Neural crest cell (in vitro differentiated cells): Measurements from ENCODE around the gene RIPOR1. TPM values are rescaled to one million over a fixed set of nuclear protein-coding genes. Genes with fewer than 3 reads are reported as not detected.
A peak's percentile ranks its signal among the peaks of the same experiment; 100 is the strongest.

Source experiments
- DNase-seq: peaks from one replicate; pipeline ENCODE4 v3.0.0; 2021; ENCODE audit warnings: low read depth, mixed read lengths, low spot score
- H3K27ac Mint-ChIP-seq: one replicate; pipeline ENCODE4 v1.8.0; 2021; ENCODE audit warnings: mild to moderate bottlenecking, mixed read lengths; ENCODE audit not compliant: unreplicated experiment
- H3K27me3 Mint-ChIP-seq: 2 replicates; pipeline ENCODE4 v1.8.0; 2021; ENCODE audit warnings: low read depth, mild to moderate bottlenecking, mixed read lengths
- H3K36me3 Mint-ChIP-seq: 2 replicates; pipeline ENCODE4 v1.8.0; 2021; ENCODE audit warnings: low read depth, mild to moderate bottlenecking, mixed read lengths
- H3K4me1 Mint-ChIP-seq: 2 replicates; pipeline ENCODE4 v1.8.0; 2021; ENCODE audit warnings: mixed read lengths
- H3K4me3 Mint-ChIP-seq: one replicate; pipeline ENCODE4 v1.8.0; 2021; ENCODE audit warnings: mild to moderate bottlenecking, mixed read lengths
- H3K9me3 Mint-ChIP-seq: 2 replicates; pipeline ENCODE4 v1.8.0; 2021; ENCODE audit warnings: mixed read lengths
- CTCF ChIP-seq: fragments of 200-600 bp; sonication (generic); conservative IDR thresholded peaks from 2 replicates; pipeline ENCODE4 v1.5.0; 2021; ENCODE audit warnings: antibody characterized with exemption, mild to moderate bottlenecking
- total RNA-seq: library from RNA; stranded (reverse); gene quantifications from 2 replicates; pipeline ENCODE4 v1.2.1, GENCODE V29; 2021

Gene RIPOR1
- total RNA-seq, 1 donor from 2014 or later = 60.6 TPM

- H3K4me3 Mint-ChIP-seq = peak overlapping the region; percentile 94
- H3K9me3 Mint-ChIP-seq = no peaks in the 10 kb centered on the region
- peak overlapping the region; percentile 84 for H3K27ac Mint-ChIP-seq
- DNase-seq = peak; percentile 83
- TF ChIP-seq CTCF = no peak
- H3K4me1 Mint-ChIP-seq = peaks cover 30% of the 10 kb centered on the region
- no peaks in the 10 kb centered on the region for H3K27me3 Mint-ChIP-seq
- H3K36me3 Mint-ChIP-seq = no peaks in the 10 kb centered on the region
Observed at GRCh38 chr16:67561824-67562525, 33.3 kb downstream of the RIPOR1 start.

DNA sequence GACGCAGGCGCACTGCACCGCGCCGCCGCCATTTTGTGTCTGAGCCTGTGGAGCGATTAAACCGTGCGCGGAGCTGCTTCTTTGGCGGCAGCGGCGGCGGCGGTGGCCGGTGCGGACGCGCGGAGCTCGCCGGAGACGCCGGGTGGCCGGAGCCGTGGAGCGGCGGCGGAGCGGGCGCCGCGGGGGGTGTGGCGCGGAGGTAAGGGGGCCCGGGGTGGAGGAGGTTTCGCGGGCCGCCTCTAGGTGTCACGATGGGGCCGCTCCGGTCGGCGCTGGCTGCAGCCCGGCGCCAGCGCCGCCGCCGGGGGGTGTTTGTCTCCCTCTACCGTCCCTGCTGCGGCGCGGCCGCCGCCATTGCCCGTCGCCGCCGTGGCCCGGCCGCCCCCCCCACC is 33.9 kb downstream of the RIPOR1 start, which contains the start of gene CTCF:
Gene CTCF, plus strand, starts transcription at position 1 of the 392 bp plus-strand sequence. CDS start 48,307 bp downstream, outside the sequence.
- Mint-ChIP-seq H3K36me3 (no peaks in the 10 kb centered on the region), H3K4me3 (peak within 1 kb of the TSS; percentile 96)
- DNase-seq = no peak

DNA sequence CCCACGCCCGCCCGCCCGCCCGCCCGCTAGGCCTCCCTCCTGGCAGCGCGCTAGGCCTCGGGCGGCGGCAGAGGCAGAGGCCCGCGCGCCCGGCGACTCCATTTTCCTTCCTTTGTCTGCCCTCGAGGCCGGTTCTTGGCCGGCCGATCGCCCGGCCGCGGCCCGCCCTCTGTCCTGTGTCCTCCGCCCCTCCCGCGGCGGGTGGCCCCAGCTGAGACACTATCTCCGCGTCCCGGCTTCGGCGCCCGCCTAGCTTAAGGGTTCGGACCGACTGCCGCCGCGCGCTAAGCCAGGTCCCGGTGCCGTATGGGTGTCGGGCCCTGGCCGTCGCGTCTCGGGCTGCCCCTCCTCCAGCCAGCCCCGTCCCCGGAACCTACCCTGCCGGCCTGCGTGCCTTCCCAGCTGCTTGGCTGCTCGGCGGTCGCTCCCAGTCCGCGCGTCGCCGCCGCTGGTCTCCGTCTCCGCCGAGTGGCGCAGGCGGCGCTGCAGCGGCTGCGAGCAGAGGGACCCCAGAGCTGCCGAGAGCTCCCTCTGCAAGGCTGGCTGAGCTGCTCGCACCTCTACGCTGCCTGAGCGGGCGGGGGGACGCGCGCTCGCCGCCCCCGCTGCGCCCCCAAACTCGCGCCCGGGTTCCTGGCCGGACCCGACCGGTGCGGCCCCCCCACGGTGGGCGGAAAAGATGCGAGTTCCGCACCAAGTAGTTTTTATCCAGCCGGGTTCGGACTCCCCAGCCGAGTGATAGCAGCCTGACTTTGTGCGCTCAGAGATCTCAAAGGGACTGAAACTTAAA is 34.5 kb downstream of the RIPOR1 start:
- no peak for TF ChIP-seq CTCF
- Mint-ChIP-seq H3K9me3 (no peaks in the 10 kb centered on the region), H3K4me3 (peak overlapping the region; percentile 96), H3K36me3 (no peaks in the 10 kb centered on the region), H3K27ac (peak overlapping the region; percentile 98), H3K4me1 (peaks cover 33% of the 10 kb centered on the region), H3K27me3 (no peaks in the 10 kb centered on the region)
- peak; percentile 55 for DNase-seq

More for the DNA sequence above, 33.9 kb downstream of the RIPOR1 start, which contains the start of gene CTCF:
- TF ChIP-seq CTCF = peak; percentile 64
- Mint-ChIP-seq H3K9me3 (no peaks in the 10 kb centered on the region), H3K27ac (peak within 1 kb of the TSS; percentile 97), H3K27me3 (no peaks in the 10 kb centered on the region), H3K4me1 (peaks cover 33% of the 10 kb centered on the region)

DNA sequence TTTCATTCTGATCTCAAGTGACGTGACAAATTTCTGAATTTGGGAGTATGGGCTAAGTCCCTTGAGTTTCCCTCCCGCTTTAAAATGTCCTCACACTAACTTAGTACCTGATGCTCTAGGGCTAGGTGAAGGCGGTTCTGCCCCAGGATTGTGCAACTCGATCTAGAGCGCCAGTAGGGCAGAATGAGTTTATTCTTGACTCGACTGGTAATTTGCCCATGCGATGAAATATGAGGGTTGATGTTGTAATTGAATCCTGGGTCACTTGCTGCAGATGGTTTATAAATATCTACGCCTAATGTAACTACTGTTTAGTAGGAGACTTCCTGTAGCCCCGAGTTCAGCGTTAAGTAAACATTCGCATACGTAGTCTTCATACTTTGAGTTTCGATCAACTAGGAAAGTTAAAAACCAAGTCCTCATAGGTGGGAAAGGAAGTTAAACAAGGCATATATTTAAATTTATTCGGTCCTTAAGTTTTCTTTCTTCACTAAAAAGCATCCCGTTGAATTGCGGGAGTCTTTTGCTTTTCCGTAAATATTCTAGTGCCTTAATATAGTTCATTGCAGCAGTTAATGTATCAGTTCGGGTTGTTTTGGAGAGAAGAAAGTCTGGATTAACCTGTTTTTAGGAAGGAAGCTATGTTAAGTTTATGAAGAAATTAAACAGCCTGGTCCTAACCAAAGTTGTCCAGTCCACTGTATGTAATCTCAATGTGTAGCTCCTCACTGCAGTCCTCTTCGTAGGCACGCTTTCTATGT is 35.3 kb downstream of the RIPOR1 start:
- H3K4me1 Mint-ChIP-seq = peaks cover 33% of the 10 kb centered on the region
- H3K36me3 Mint-ChIP-seq = no peaks in the 10 kb centered on the region
- DNase-seq = no peak
- H3K4me3 Mint-ChIP-seq = peak overlapping the region; percentile 96
- H3K27ac Mint-ChIP-seq = peak overlapping the region; percentile 98
- no peak for TF ChIP-seq CTCF
- no peaks in the 10 kb centered on the region for H3K9me3 Mint-ChIP-seq
- no peaks in the 10 kb centered on the region for H3K27me3 Mint-ChIP-seq

- DNase-seq = no peak
- no peak for TF ChIP-seq CTCF
- Mint-ChIP-seq H3K4me1 (peaks cover 30% of the 10 kb centered on the region), H3K4me3 (peak overlapping the region; percentile 67), H3K36me3 (no peaks in the 10 kb centered on the region), H3K27ac (no peak overlapping the region), H3K9me3 (no peaks in the 10 kb centered on the region), H3K27me3 (no peaks in the 10 kb centered on the region)
Observed at GRCh38 chr16:67565470-67566100, 37.0 kb downstream of the RIPOR1 start.
